HG03108 (cell line): ENCODE data around the gene FAM9B.

Source experiments
- ATAC-seq: cut with Tn5 transposase; IDR thresholded peaks from one replicate; pipeline ENCODE4 v1.9.1; 2021; ENCODE audit warnings: moderate library complexity; ENCODE audit not compliant: unreplicated experiment

FAM9B gene

GRCh38 chrX:8981723-8982122 is 52.2 kb downstream of the FAM9B start:
- no peak for ATAC-seq

- ATAC-seq = no peak
These were observed 53.2 kb downstream of the FAM9B start for GRCh38 chrX:8980756-8981155.
